HL-60 (cell line): ENCODE results near the gene SYNJ2BP.

Experiments
- DNase-seq, 2 experiments: peaks; one replicate each; pipeline ENCODE4 v3.0.0-alpha.2; 2010 to 2020; ENCODE audit warnings: low read depth in 1 of 2, low spot score in 1 of 2
- H3K27ac ChIP-seq: fragments of 250-450 bp; sonication (Bioruptor Pico); replicated peaks from 2 replicates; pipeline ENCODE4 v1.5.1; 2020; ENCODE audit warnings: mild to moderate bottlenecking, moderate library complexity
- H3K27me3 ChIP-seq: fragments of 250-450 bp; sonication (Bioruptor Pico); 2 replicates; pipeline ENCODE4 v1.5.1; 2021; ENCODE audit warnings: mild to moderate bottlenecking, moderate library complexity; ENCODE audit not compliant: insufficient read depth, poor library complexity, severe bottlenecking
- H3K4me3 ChIP-seq: replicated peaks from 2 replicates; pipeline ENCODE4 v1.5.1; 2011; ENCODE audit warnings: mild to moderate bottlenecking, control low read depth, low read length; ENCODE audit not compliant: insufficient read depth
- CTCF ChIP-seq: IDR thresholded peaks from one replicate; pipeline ENCODE4 v1.5.1; 2011; ENCODE audit warnings: low read length, control low read depth, inconsistent platforms; ENCODE audit not compliant: insufficient read depth
- GABPA ChIP-seq: IDR thresholded peaks from 2 replicates; pipeline ENCODE4 v1.6.1; 2012; ENCODE audit warnings: low read depth
- POLR2AphosphoS5 ChIP-seq: IDR thresholded peaks from 2 replicates; pipeline ENCODE4 v1.6.1; 2012; ENCODE audit warnings: low read depth
- SPI1 ChIP-seq: IDR thresholded peaks from 2 replicates; pipeline ENCODE4 v1.6.1; 2012; ENCODE audit warnings: low read depth, mild to moderate bottlenecking, borderline replicate concordance
- TF ChIP-seq, protein P1 (sequence below): IDR thresholded peaks from 2 replicates; pipeline ENCODE4 v1.6.1; 2012; ENCODE audit warnings: low read depth; ENCODE audit not compliant: insufficient replicate concordance

SYNJ2BP gene

GRCh38 chr14:70394674-70395306 is 22.1 kb downstream of the SYNJ2BP start:
- Histone ChIP-seq H3K27me3 (no peaks in the 10 kb centered on the region), H3K4me3 (no peak overlapping the region), H3K27ac (no peak overlapping the region)
- TF ChIP-seq, protein P1, sequence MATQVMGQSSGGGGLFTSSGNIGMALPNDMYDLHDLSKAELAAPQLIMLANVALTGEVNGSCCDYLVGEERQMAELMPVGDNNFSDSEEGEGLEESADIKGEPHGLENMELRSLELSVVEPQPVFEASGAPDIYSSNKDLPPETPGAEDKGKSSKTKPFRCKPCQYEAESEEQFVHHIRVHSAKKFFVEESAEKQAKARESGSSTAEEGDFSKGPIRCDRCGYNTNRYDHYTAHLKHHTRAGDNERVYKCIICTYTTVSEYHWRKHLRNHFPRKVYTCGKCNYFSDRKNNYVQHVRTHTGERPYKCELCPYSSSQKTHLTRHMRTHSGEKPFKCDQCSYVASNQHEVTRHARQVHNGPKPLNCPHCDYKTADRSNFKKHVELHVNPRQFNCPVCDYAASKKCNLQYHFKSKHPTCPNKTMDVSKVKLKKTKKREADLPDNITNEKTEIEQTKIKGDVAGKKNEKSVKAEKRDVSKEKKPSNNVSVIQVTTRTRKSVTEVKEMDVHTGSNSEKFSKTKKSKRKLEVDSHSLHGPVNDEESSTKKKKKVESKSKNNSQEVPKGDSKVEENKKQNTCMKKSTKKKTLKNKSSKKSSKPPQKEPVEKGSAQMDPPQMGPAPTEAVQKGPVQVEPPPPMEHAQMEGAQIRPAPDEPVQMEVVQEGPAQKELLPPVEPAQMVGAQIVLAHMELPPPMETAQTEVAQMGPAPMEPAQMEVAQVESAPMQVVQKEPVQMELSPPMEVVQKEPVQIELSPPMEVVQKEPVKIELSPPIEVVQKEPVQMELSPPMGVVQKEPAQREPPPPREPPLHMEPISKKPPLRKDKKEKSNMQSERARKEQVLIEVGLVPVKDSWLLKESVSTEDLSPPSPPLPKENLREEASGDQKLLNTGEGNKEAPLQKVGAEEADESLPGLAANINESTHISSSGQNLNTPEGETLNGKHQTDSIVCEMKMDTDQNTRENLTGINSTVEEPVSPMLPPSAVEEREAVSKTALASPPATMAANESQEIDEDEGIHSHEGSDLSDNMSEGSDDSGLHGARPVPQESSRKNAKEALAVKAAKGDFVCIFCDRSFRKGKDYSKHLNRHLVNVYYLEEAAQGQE, result no peak
- DNase-seq, result no peak

- TF ChIP-seq SPI1, result no peak
- no peak for TF ChIP-seq CTCF
- Histone ChIP-seq H3K27me3 (no peaks in the 10 kb centered on the region), H3K27ac (no peak overlapping the region), H3K4me3 (no peak overlapping the region)
- no peak for DNase-seq
Observed at GRCh38 chr14:70392676-70393075, 24.2 kb downstream of the SYNJ2BP start.

- no peak for DNase-seq
- TF ChIP-seq CTCF, result no peak
- no peak for TF ChIP-seq SPI1
- TF ChIP-seq, protein P1, result no peak
- no peaks in the 10 kb centered on the region for H3K27me3 ChIP-seq
- H3K4me3 ChIP-seq, result no peak overlapping the region
- H3K27ac ChIP-seq, result no peak overlapping the region
Observed at GRCh38 chr14:70391493-70392391, 25.1 kb downstream of the SYNJ2BP start.

DNA sequence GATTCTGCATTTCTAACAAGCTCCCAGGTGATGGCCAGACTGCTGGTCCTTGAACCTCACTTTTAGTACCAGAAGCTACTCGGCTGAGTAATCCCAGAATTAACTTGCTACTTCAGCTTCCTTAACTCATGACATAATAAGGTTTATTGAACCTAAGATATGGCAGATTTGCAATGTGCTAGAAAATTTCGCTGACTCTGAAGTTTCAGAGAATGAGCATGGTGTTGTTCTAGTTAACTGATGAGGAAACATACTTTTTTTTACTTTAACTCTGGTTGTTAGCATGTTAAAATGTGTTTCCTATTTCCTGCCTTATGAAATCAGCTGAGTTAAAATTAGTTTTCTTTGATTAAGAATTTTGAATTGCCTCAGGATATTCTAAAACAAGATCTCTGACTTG is 34.4 kb downstream of the SYNJ2BP start:
- TF ChIP-seq SPI1 (no peak), POLR2AphosphoS5 (no peak), GABPA (no peak), CTCF (no peak)
- TF ChIP-seq, protein P1, result no peak
- no peak for DNase-seq
- H3K27me3 ChIP-seq, result no peaks in the 10 kb centered on the region
- no peak overlapping the region for H3K4me3 ChIP-seq
- H3K27ac ChIP-seq, result no peak overlapping the region
